ENCODE data around the gene FNDC7.

- TF ChIP-seq CTCF (IDR thresholded peaks at IDR 0.05), result no peak
- no peak for TF ChIP-seq POLR2A (IDR thresholded peaks at IDR 0.05)
These were observed 33.0 kb upstream of the FNDC7 start for GRCh38 chr1:108679586-108680213.

All from uterus (tissue), 2 donors.